Measurements from ENCODE around the gene GON4L.
"Not testable (repeated sequence)": the region's sequence is repeated elsewhere in the genome, so short reads cannot be mapped to it uniquely, and the experiment has no call there.

DNA sequence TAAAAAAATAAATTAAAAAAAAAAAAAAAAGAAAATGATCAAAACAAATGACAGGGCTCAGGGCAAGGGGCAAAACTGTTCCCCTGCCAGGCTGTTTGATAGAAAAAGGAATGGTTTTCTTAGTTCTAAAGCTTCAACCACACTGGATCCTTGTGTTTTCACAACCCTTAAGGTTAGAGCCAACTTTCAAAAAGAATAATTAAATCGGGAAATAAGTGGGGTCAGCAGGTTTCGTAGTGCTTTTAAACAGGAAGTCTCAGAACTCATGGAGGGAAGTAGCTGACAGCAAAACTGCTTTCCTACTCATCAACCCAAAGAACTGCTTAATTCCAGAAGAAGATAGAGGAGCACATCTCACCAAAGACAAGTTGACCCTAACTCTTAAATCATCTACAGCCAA, 155.3 kb downstream of the GON4L start:
- not testable (repeated sequence) for TF ChIP-seq POLR2A (IDR thresholded peaks at IDR 0.05)
- TF ChIP-seq, protein P1, sequence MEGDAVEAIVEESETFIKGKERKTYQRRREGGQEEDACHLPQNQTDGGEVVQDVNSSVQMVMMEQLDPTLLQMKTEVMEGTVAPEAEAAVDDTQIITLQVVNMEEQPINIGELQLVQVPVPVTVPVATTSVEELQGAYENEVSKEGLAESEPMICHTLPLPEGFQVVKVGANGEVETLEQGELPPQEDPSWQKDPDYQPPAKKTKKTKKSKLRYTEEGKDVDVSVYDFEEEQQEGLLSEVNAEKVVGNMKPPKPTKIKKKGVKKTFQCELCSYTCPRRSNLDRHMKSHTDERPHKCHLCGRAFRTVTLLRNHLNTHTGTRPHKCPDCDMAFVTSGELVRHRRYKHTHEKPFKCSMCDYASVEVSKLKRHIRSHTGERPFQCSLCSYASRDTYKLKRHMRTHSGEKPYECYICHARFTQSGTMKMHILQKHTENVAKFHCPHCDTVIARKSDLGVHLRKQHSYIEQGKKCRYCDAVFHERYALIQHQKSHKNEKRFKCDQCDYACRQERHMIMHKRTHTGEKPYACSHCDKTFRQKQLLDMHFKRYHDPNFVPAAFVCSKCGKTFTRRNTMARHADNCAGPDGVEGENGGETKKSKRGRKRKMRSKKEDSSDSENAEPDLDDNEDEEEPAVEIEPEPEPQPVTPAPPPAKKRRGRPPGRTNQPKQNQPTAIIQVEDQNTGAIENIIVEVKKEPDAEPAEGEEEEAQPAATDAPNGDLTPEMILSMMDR (IDR thresholded peaks at IDR 0.05): not testable (repeated sequence)
